GM10266 (cell line): ENCODE data around the gene DSP.

Experiments used
- DNase-seq: peaks from one replicate; pipeline ENCODE4 v3.0.0; 2012; ENCODE audit errors: extremely low spot score
- CTCF ChIP-seq: IDR thresholded peaks from 2 replicates; pipeline ENCODE4 v1.5.1; 2012; ENCODE audit warnings: mild to moderate bottlenecking, low read depth; ENCODE audit not compliant: control insufficient read depth, insufficient read depth; ENCODE audit errors: missing control alignments

The DSP gene

GRCh38 chr6:7630792-7631191 lies 89.3 kb downstream of the DSP start:
- no peak for DNase-seq
- no peak for TF ChIP-seq CTCF

DNA sequence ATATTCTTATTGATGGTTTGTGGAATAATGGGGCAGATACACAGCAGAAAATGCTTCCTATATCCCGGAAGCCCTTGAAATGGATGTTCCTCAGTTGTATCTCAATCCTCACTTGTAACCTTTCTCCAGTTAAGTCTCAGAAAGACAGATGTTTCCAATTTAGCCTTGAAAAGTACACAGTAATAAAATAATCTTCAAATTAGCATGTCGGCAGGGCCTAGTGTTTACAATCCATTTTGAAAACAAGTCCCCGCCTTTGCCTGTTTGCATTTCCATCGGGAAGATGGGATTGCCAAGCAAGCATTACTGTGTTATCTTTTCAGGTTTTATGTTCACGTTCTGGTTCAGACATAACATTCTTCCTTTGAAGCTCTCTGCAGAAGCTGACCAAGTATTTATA lies 90.0 kb downstream of the DSP start:
- no peak for DNase-seq
- no peak for TF ChIP-seq CTCF

DNA sequence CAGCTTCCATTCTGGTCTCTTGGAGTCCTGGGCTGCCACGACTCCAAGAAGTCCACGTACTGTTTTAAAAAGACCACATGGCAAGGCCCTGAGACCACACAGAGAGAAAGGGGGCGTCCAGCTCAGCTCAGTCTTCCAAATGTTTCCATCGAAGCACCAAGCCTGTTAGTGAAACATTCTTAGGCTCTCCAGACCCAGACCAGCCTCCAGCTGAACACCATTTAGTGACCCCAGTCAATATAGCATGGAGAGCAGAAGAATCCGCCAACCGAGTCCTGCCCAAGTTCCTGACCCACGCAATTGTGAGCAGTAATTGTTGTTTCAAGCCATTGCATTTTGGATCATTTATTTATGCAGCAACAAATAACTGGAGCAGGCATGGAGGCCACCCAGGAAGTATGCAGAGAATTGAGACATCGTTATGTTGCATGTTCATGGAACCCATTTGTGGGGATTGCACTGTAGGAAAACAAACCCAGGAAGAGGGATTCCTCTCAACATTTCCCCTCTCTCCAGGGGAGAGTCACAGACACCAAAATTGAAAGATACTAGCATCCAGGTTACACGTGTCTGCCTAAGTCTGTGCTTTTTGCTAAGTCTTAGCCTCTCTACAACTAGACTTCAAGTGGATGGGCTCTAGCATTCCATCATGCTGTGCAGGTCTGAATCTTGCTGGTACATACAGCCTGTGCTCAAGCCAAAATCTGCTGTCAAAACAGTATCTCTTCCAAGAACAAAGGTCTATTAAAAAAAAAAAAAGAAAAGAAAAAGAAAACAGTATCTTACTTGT lies 91.2 kb downstream of the DSP start:
- TF ChIP-seq CTCF, result no peak
- DNase-seq, result no peak

GRCh38 chr6:7633361-7633760 lies 91.9 kb downstream of the DSP start:
- DNase-seq, result no peak
- TF ChIP-seq CTCF, result no peak

DNA sequence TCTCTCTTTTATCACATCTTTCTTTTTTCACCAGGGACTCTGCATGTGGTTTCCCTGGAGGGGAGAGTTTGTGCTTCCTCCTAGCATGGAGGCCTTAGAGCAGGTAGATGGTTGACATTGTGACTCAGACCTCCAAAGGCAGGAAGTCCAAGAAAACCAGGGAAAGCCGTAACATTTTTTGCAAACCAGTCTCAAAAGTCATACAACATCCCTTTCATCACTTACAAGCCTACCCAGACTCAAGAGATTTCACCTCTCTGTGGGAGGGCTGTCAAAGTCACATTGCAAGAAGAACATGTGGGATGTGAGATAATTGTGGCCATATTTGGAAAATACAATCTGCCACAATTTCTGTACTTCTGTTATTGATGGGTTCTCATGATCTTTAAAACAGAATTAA lies 94.7 kb downstream of the DSP start:
- no peak for DNase-seq
- no peak for TF ChIP-seq CTCF
